Stimulated activated CD8-positive, alpha-beta memory T cell treated with anti-CD3 and anti-CD28 coated beads, Interleukin-7, amount 100 ng/mL, for 1 hour (primary cell): Measurements from ENCODE around the gene RNMT.
A peak's percentile ranks its signal among the peaks of the same experiment; 100 is the strongest.
"Not testable (repeated sequence)": the region's sequence is repeated elsewhere in the genome, so short reads cannot be mapped to it uniquely, and the experiment has no call there.

ENCODE experiments used
- DNase-seq, 2 donors: peaks; one replicate each; pipeline ENCODE4 v3.0.0-alpha.2; 2020; ENCODE audit warnings: low read depth in 2 of 2

RNMT gene

GRCh38 chr18:13726232-13726971 is at the start of gene RNMT, which contains the start of gene FAM210A:
Gene RNMT (plus strand): TSS chr18:13726673. CDS start chr18:13731518, 4,845 bp downstream.
Gene FAM210A (minus strand): TSS chr18:13726558. CDS start chr18:13682077, 44,481 bp downstream.
- DNase-seq: peak; percentile 86 to 91

DNA sequence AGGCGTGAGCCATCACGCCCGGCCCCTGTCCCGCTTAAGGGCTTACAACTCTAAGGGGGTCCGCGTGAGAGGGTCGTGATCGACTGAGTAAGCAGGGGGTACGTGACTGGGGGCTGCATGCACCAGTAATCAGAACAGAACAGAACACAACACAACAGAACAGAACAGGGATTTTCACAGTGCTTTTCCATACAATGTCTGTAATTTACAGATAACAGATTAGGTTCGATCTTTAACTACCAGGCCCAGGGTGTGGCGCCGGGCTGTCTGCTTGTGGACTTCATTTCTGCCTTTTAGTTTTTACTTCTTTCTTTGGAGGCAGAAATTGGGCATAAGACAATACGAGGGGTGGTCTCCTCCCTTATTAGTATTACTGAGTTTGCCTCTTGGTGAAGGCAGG is 49.1 kb upstream of the RNMT start:
- DNase-seq: not testable (repeated sequence)

GRCh38 chr18:13680612-13681011 is 45.9 kb upstream of the RNMT start:
- DNase-seq: no peak

GRCh38 chr18:13681701-13682100 is 44.8 kb upstream of the RNMT start:
- DNase-seq: no peak

GRCh38 chr18:13684546-13684945 is 41.9 kb upstream of the RNMT start:
- DNase-seq: no peak

DNA sequence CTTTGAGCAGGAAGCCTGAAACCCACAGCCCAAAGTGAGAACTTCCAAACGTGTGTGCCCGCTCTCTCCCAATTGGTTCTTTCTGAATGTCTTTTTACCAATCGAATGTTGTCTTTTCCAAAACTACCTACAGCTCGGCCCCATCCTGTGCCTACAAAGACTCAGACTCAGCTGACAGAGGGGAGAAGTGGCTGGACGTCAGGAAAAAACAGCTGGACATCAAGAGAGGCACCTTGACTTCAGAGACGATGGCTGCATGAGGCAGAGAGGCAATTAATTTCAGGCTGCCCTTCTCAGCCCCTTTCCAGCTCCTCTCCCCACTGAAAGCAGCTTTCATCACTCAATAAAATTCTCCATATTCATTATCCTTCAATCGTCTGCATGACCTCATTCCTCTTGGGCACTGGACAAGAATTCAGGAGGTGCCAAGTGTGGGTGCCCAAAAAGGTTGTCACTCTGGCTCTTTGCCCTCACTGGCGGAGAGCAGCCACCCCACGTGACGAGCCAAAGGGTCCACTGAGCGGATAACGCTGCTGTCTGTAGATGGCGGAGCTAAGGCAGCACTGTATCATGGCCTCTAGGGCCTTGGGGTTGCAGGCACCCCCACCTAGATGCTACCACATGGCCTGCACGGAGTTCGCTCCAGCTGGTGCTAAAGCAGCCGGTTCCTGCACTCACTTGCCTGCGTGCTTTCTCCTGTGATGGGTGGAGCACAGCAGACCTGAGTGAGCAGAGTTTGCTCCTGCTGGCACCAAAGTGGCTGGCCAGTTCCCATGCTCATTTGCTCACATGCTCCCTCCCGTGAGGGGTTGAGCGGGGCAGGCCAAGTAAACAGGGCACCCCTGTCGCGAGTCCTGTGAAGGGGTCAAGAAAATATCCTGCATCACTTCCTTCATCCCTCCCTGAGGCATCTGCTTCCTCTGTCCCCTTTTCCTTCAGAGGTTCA is 38.0 kb upstream of the RNMT start:
- no peak for DNase-seq

- not testable (repeated sequence) for DNase-seq
Measured at GRCh38 chr18:13690060-13690459, 36.4 kb upstream of the RNMT start.

DNA sequence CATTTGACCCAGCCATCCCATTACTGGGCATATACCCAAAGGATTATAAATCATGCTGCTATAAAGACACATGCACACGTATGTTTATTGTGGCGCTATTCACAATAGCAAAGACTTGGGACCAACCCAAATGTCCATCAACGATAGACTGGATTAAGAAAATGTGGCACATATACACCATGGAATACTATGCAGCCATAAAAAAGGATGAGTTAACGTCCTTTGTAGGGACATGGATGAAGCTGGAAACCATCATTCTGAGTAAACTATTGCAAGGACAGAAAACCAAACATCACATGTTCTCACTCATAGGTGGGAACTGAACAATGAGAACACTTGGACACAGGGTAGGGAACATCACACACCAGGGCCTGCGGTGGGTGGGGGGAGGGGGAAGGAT is 31.1 kb upstream of the RNMT start:
- DNase-seq: not testable (repeated sequence)

GRCh38 chr18:13696961-13697360 is 29.5 kb upstream of the RNMT start:
- no peak for DNase-seq

GRCh38 chr18:13700153-13700552 is 26.3 kb upstream of the RNMT start:
- DNase-seq: no peak

- no peak for DNase-seq
Measured at GRCh38 chr18:13703899-13704298, 22.6 kb upstream of the RNMT start.

GRCh38 chr18:13710414-13710831 is 16.1 kb upstream of the RNMT start:
- DNase-seq: no peak

DNA sequence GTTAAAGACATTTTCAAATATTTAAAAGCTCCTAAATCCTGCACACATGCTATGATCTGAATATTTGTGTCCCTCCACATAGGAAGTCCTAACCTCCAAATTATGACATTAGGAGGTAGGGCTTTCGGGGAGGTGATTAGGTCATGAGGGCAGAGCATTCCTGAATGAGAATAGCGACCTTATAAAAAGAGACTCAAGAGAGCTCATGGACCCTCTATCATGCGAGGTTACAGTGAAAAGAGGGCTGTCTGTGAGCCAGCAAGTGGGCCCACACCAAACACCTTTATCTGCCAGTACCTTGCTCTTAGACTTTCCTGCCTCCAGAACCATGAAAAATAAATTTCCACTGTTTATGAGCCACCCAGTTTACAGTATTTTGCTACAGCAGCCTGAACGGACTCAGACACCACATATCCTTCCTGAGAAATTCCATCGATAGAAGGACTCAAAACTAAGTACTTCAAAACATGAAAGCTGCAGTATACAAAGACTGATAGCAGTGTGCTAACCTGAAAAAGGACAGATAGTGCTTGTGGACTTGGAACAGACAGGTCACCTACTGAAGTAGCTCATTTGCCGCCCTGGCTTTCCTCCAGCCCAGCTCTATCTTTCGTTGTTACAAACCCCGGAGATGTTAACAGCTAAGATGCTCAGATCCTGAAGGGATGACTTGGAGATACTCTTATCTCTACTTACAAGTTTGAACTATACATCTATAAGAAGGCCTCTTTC is 13.9 kb upstream of the RNMT start:
- no peak for DNase-seq

GRCh38 chr18:13713455-13714055 is 12.9 kb upstream of the RNMT start:
- no peak for DNase-seq

DNA sequence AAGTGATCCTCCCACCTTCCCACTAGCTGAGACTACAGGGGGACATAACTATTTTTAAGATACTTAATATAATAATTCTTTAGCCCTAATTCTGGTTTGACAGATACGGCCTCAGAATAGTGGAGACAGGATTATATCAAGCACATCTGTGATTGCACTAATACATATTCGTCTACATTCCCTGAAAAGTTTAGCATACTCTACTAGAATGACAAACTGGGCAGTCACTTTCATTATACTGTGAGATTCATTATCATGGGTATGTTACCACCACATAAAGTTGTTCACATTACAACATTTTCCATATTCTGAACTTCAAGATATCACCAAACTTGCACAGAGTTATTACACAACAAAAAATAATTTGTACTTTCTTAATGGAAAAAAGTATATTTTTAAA is 11.1 kb upstream of the RNMT start:
- no peak for DNase-seq

GRCh38 chr18:13716916-13717315 is 9.6 kb upstream of the RNMT start:
- no peak for DNase-seq

DNA sequence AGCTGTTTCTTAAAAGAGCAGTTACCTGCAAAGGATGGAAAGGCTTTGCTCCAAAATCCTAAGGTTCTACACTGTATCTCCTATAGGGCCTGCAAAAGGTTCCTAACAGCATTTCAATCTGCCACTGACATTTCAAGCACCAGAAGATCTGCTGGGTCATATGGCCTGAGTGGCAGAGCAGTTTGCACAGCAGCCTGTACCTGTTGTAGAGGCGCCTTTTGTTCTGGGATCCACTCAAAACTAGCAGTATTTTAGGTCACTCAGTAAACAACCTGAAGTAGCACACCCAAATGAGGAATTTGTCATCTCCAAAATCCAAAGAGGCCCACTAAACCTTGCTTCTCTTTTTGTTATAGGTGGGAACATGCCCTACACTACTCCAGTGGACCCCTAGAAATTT is 6.3 kb upstream of the RNMT start:
- DNase-seq: no peak

GRCh38 chr18:13720847-13721246 is 5.6 kb upstream of the RNMT start:
- no peak for DNase-seq

GRCh38 chr18:13725566-13726231 is 774 bp upstream of the RNMT start:
- DNase-seq: no peak

- DNase-seq: no peak
Measured at GRCh38 chr18:13726972-13727331, 479 bp downstream of the RNMT start.

GRCh38 chr18:13730481-13730880 is 4.0 kb downstream of the RNMT start:
- DNase-seq: no peak
